GM18505 (cell line): ENCODE measurements around the gene EDIL3.

Experiments used
- ATAC-seq: cut with Tn5 transposase; IDR thresholded peaks from one replicate; pipeline ENCODE4 v1.9.1; 2021; ENCODE audit not compliant: unreplicated experiment
- POLR2A ChIP-seq: IDR thresholded peaks from 4 replicates; pipeline ENCODE4 v1.6.1; 2011; ENCODE audit warnings: borderline replicate concordance; ENCODE audit not compliant: insufficient read depth, insufficient read length; ENCODE audit errors: extremely low read depth

The EDIL3 gene

DNA sequence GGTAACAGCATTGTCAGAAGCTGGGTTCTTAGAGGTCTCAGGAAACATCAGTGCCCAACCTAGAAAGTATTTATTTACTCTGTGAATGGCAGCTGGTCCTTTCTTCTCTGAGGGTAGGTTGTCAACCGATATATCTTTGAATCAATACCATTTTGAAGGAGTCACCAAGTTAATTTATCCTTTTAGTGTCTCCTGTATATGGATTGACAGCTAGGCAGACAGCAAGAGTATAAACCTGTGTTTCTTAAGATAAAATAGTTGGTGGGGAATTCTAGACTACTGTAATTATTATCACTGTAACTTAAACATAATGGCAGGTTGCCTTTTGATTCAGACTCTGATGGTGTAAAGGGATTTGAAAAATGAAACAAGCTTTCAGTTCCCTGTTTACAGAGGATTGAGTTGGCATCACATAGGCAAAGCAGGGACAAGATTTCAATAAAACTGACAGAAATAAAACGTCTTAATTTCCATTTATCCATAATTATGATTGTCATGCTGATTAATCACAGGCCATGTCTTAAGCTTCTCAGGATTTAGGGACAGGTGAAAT is 473.2 kb downstream of the EDIL3 start:
- TF ChIP-seq POLR2A: no peak

DNA sequence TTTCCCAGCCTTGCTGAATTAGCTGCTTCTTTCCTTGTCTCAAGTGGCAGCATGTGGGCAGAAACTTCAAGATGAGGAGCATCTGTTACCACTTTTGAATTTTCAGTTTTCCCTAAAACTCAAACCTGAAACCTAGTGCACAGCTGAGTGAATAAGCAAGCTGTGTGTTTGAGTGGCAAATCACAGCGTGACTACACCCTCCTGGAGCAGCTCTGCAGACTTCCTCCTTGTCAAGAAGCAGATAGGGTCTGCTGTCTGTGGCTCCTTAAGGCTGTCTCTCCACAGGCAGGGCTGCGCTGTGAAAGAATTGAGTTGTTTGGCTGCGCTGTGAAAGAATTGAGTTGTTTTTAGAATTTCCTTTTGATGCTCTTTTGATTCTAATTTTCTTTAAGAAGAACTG is 484.4 kb downstream of the EDIL3 start:
- ATAC-seq: no peak
- TF ChIP-seq POLR2A: no peak

More for the DNA sequence above, 473.2 kb downstream of the EDIL3 start:
- ATAC-seq: no peak

DNA sequence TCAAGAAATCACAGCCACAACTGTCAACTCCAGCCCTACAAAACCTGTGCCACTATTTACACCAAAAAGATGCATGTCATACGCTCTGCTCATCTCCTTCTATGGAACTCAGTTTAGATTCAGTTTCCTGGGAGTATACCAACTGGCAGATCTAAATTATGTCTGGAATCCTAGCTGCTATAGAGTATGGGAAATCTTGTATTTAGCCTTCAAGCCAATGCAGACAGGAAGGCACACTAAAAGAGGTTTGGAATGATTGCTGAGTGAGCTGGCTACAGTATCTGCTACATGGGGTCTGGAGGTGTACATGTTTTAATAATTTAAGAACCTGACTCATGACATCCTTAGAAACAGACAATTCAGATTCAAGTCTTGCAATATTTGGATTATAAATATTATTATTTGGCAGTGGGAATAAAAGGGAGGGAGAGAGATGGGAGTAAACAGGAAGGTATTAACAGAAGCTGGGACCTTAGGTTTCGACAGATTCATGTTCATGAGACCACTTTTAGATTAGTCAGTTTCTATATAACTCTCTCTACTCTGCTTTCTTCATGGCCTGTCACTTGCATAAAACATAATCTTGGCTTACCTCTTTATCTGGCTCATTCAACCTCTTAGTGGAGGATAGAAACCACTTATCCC is 485.2 kb downstream of the EDIL3 start:
- ATAC-seq: no peak
- no peak for TF ChIP-seq POLR2A

DNA sequence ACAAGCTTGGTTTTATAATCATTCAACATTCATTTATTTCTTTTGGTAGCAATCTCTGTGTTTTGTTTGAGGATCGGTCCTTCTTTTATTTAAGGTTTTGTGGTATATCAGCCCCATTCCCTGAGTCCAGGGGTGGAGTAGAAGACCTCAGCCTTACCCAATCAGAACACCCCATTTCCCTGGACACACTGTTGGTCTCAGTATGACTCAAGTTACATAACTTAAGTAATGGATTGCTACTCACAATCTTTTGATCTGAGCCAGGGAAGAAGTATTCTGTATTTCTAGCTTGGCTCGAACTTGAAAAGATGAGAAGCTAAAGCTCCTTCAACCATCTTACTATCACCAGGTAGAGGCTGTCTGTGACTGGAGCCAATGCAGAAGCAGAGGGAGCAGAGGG is 488.8 kb downstream of the EDIL3 start:
- ATAC-seq: no peak
- TF ChIP-seq POLR2A: no peak

DNA sequence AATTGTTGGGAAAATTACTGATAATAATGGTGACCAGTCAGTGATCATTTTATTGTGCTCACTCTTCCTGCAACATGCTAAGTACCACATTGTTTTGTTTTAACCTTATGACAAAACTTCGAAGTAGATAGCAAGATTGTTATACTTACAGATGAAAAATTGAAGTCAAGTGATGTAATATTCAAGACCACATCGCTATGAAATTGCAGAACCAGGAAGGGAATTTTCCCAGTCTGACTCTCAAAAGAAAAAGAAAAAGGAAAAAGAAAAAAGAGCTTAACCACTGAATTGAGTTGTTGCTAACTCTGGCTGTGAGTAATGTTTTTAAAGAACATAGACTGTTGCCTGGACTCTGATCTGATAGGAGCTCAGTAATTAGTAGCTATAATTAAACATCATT is 493.4 kb downstream of the EDIL3 start:
- no peak for TF ChIP-seq POLR2A
- no peak for ATAC-seq
